AG10803 (cell line): ENCODE results near the gene BFSP1.
A peak's percentile ranks its signal among the peaks of the same experiment; 100 is the strongest.

ENCODE experiments used
- DNase-seq: peaks from one replicate; pipeline ENCODE4 v3.0.0; 2010; ENCODE audit warnings: low read depth
- H3K4me3 ChIP-seq: 2 replicates; pipeline ENCODE4 v1.5.1; 2011; ENCODE audit warnings: mild to moderate bottlenecking, low read length, control low read depth
- CTCF ChIP-seq: conservative IDR thresholded peaks from 2 replicates; pipeline ENCODE4 v1.5.1; 2011; ENCODE audit warnings: mild to moderate bottlenecking, low read length, control low read depth, inconsistent platforms

The BFSP1 gene

DNA sequence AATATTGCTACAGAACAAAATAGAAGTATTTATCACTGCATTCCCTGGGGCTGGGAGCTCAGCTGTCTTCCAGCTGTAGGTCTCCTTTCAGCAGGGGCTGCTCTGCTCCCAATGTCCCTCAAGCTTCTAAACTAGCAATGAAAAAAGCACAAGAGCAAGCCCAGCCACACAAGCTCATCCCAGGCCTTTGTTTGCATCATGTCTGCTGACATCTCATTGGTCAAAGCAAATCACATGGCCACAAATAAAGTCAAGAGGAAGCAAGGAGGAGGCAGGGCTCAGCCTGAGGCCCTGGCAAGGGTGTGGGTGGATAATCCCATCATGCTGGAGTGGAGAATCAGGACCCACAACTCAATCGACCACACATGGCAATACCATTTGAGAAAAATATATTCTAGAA lies 2.2 kb upstream of the BFSP1 start:
- H3K4me3 ChIP-seq: no peak overlapping the region
- no peak for TF ChIP-seq CTCF
- DNase-seq: peak; percentile 66

GRCh38 chr20:17531665-17532025 lies 466 bp upstream of the BFSP1 start:
- H3K4me3 ChIP-seq: peak overlapping the region; percentile 52
- no peak for DNase-seq
- TF ChIP-seq CTCF: no peak

DNA sequence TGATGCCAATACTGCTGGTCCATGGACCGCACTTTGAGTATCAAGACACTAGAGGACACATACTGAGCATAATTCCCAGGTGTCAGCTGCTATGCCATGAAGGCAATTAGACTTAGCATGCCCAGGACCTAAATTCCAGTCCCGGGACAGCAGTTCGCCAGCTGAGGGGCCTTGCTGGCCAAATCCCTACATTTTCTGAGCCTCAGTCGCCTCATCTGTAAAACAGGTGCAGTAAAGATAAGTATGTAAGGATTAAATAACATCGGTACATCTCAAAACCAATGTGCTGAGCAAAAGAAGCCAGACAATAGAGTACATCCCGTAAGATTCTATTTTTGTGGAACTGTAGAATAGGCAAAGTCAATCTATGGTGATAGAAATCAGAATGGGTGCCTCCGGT lies 1.0 kb downstream of the BFSP1 start:
- no peak for DNase-seq
- no peak overlapping the region for H3K4me3 ChIP-seq
- no peak for TF ChIP-seq CTCF

GRCh38 chr20:17529586-17529985 lies 1.6 kb downstream of the BFSP1 start:
- no peak for TF ChIP-seq CTCF
- H3K4me3 ChIP-seq: no peak overlapping the region
- DNase-seq: no peak

DNA sequence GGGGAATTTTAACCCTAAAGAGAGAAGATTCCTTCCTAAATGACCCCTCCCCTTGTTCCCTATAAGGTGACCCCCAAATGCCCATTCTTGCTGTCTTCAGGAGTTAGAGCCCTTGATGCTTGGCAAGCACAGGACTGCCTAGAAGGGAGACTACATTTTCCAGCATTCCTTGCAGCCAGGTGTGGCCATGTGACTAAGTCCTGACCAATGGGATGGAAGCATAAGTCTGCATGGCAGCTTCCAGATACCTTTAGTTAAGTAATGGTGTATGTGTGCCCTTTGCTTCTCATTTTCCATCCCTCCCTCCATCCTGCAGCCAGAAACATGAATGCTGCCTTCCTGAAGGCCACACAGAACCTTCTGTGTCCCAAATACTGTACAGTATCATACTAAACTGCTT lies 5.5 kb downstream of the BFSP1 start:
- no peak overlapping the region for H3K4me3 ChIP-seq
- TF ChIP-seq CTCF: no peak
- no peak for DNase-seq

DNA sequence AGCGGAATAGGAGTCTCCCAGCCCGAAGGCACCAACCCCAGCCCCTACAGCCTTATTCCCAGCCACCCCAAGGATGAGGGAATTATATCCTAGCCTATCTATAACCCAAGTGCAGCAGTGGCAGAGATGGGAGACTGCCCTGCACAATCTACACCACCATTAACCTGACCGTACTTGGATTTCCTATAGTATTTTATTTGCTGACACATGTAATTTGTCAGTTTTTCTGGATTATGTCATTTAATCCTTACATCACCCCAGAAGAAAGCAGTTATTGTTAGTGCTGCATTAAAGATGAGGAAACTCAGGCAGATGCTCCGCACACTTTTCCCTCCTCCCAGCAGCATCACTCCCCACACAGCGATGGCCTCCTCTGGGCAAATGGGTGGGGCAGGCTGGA lies 6.0 kb downstream of the BFSP1 start:
- no peak overlapping the region for H3K4me3 ChIP-seq
- no peak for DNase-seq
- no peak for TF ChIP-seq CTCF

DNA sequence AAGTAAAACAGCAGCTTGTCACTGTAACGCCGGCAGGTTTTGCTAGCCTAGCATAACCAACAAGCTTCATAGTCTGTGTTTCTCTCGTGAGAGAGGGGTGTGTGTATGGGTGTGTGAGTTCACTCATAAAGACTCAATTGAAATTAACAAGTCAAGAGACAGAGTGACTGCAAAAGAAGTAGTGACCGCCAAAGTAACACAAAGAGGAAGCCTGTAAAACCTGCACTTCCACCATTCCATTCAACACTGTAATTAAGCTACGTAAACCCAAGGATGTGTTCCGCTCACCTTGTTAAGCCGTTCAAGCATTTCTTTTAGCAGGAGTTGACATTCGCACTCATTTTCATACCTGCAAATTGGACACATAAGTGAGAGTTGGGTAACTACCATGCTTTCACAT lies 6.6 kb downstream of the BFSP1 start:
- no peak for DNase-seq
- no peak overlapping the region for H3K4me3 ChIP-seq
- TF ChIP-seq CTCF: no peak
